Stimulated activated CD4-positive, alpha-beta T cell treated with anti-CD3 and anti-CD28 coated beads, Interleukin-15, amount 100 ng/mL, for 24 hours (primary cell): Measurements from ENCODE around the gene TCF12.

Experiments
- DNase-seq: peaks from one replicate; pipeline ENCODE4 v3.0.0-alpha.2; 2020

Gene TCF12

DNA sequence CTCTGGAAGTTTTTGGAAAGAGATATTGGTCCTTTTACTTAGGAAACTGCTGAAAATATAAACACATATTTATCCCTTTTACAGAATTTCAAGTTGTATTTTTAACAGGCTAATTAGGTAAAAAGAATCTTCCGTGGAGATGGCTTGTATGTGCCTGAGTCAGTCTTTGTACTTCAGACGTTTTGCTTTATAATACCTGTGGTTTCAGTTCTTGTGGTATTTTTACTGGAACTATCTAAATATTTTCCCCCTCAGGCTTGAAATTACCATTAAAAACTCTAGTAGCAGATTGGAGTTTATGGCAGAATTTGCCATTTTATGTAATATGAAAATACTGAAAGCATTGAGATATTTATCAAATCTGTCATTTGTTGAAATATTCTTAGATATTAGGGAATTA is 306.2 kb downstream of the TCF12 start:
- DNase-seq = no peak

DNA sequence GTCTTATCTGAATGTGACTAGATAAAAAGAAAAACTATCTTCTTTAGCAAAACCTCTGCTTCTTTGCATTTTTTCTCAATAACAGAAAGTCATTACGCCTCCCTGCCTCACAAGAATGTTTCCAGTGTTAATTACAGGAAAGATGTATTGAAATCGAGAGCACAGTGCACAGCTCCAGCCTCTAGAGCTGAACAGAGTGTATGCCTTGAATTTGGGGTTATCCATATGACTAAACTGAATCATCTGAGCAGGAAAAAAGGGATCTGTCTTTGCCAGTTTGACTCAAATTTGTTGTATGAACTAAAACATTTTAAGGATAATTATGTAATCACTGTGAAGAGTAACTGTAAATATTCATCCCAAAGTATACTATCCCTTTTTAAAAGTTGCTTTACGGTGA is 308.7 kb downstream of the TCF12 start:
- DNase-seq = no peak

DNA sequence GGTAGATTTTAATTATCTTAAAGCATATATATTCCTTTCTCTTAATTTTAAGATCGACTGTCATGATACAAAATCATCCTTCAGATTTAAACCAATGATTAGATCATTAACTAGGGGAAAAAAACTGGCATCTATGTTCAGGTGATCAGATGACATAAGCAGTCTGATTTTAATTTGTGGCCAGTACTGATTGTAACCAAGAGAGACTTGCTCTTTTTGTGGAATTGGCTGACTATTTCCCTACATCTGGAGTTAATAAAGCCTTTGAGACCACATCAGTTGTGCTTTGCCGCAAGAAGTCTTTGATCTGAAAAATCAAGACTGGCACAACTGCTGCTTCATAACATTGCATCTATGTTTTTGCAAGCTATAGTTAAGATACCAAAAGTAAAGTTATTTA is 309.5 kb downstream of the TCF12 start:
- DNase-seq = no peak

DNA sequence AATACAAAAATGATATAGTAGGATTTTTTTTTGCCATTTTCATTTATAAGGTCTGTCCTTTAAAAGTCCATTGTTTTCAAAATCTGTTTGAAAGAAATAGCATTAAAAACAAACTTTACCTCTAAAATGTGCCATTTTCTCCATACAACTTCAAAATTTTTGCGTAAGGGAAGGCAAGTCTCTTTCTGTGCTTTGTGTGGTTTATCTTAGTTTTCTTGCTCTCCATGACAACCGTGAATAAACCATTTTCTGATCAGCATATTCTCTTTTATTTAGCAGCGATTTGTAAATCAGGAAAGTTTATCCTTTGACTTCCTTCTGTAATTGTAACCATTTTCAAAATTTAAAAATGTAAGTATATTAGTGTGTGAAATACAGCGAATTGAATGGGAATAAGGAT is 310.0 kb downstream of the TCF12 start:
- DNase-seq = no peak

DNA sequence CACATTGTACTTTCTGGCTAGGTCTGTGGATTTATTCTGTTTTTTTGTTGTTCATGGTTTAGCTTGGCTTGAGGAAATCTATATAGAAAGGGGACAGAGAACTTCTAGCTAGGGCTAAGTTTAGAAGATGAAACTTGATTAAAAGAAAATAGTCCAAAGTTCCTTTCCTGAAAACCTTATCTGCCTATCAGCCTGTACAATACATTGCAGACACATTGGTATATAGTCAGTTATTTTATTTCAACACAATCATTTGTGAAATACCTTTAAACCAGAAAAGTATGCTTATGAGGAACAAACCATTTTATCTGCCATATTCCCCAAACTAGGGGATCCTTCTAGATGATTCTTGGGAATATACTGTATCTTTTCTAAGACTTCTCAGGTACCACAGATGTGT is 310.6 kb downstream of the TCF12 start:
- DNase-seq = no peak

DNA sequence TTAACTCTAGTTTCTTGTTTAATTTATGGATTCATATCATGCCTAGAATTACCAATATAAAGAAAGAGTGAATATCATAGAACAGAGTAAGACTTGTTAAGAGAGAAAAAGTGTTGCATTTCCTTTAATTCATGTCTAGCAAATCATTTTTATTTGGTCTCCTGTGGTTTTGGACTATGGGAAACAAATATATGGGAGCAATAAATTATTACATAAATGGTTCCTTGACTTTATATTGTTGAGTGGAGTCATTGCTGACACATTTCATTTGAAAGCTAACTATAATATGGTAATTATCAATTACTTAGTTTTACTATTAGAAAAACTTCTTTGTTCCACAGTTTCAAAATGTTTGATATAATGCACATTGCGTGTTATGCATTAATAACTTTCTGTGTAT is 313.1 kb downstream of the TCF12 start:
- DNase-seq = no peak

DNA sequence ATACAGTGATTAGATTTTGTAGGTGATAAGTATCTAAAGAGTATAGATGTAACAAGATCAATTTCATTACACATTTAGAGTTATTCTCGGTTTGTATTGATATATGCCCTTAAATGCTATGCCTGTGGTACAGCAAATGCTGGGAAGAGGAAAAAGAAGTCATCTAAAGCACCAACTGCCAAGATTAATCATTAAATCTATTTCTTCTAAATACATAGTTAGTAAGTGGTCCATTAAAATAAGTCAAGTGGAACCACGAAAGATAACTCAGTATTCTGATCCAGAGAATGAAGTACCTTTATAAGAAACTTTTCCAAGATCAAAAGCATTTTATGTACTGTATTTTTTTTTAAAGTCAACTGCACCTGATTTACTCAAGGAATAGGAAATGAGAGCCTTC is 315.7 kb downstream of the TCF12 start:
- no peak for DNase-seq

DNA sequence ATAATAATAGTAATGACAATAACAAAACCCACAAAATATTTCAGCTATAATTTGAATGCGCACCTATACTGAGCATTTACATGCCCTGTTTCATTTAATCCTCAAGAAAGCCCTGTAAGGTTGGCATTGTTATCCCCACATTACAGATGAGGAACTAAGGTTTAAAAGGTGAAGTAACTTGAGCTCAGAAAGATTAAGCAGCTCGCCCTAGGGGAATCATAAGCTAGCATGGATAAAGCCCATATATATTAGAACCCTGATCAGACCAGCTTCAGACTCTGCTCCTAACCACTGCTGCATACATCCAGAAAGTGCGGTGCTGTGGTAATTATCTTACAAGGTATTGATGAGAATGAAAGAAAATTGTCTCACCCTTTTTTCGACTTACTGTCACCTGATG is 316.7 kb downstream of the TCF12 start:
- DNase-seq = no peak

DNA sequence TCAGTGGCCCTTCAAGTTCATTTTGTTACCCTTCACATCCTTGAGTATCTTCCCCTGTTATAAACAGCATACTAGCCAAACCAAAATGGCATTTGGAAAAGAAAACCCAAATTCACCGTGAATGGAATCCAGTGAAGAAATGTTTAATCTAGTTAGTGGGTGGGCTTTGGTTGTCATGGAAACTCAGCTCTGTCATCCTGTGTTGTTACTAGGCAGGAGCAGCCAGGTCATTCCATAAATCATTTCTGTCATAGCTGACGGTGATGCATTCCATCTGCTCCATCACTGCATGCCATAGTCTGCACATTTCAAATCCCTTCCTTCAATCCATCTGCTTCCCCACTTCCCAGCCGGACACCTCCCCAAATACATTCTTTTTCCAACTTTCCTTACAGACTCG is 317.4 kb downstream of the TCF12 start:
- DNase-seq = no peak

DNA sequence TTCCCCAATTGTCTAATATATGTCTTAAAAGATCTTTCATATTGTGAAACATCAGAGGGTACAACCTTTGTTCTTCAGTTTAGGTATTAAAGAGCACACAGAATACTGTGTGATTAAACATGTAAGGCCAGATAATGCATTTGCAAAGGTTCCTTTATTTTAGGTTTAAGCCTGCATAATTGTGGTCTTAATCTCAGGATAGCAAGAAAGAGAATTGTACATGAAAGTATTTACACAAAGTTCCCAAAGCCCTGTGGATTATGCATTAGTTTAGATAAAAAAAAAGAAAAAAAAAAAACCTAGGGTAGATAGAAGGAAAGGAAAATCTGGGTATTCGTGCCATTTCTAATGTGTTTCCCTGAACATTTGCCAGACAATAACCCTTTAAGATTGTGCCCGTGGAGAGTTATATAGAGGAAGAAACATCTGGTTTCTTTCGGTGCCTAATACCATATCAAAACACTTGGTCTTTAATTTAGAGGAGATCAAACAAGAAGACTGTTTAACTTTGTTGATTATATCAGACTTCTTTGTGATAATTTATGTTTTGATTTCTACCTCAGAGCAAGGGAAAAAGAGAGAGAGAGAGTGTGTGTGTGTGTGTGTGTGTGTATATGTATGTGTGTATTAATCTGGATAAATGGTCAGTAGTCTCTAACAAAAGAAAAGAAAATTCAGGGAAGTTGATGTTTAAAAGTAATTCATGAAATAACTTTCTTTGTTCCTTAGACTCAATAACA is 318.3 kb downstream of the TCF12 start:
- DNase-seq = no peak

DNA sequence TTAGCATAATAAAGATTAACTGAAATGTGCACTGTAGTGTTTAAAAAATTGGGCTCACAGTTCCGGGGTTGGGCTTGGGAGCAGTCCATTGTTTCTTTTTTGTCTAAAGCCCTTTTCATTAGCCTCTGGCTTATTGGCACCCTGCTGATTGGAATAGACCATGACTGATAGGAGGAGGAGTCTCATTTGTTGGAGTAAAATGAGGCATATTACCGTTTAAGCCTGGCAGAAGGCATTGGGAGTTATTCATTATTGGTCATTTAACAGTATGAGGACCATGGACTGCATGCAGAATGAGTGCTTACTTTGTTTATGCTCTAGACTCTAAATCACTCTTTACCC is 318.8 kb downstream of the TCF12 start:
- DNase-seq = no peak

DNA sequence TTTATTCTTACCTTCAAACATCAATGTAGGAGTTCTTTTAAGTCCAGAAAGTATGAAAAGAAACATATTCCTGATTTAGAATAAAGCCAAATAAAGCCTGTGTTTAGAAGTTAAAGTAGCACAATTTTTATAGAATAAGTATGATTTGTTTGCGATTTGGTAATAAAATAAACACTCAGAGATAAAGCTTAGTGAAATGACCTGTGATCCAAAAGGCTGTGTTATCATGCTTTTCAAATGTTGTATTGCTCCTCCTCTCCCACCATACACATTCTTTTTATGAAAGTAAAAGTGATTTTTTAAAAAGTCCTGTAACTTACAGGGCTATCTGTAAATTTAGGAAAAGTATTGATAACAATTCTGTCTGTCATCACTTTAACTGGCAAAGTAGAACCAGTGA is 319.2 kb downstream of the TCF12 start:
- DNase-seq = no peak

DNA sequence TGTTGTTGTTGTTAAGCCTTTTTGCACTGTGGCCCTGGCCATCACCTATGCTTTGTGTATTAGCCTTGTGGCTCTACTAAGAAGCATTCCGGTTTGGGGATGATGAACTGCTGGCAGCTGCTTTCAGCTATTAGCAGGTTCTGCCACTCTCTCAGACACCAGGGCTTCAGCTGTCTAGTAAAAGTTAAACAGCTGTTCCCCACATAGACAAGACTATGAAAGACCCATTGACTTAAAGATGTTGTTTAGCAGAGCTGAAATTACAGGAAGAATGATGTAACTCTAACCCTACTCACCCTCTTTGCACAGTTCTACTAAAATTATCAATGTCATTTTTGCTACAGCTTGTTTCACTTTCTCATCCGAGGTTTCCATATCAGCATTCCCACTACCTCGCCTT is 326.7 kb downstream of the TCF12 start:
- no peak for DNase-seq

DNA sequence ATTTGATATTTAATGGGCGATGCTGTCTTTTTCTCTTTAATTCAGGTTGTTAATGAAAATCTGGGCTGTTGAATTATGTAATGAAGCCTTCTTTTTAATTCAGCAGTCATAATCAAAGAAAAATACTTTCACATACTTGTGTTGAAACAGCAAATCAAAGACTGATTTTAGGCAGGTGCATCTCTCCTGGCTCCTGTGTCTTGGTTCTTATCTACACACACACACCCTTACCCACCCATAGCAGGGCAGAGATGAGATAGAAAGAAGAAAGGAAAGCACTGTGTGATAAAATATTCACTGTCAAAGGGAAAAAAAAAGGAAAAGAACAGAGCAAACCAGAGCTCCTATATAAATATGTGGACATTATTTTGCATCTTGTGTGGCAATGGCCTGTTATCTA is 327.3 kb downstream of the TCF12 start:
- DNase-seq = no peak

DNA sequence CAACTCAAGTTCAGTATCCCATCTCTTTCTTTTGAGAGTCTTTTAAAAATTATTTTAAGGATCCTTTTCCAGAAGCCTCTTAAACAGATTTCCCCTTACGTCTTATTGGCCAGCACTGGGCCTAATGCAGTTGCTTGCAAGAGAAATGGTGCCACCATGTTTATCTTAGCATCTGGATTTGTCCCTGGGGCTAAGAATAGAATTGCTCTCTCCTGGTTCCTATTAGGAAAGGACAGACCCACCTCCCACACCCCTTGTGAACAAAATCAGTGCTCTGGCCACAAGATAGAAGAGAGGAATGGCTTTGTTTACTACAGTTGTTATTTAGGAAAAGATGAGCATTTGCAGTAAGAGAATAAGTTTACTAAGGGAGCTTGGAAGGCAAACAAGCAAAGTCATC is 329.6 kb downstream of the TCF12 start:
- no peak for DNase-seq

DNA sequence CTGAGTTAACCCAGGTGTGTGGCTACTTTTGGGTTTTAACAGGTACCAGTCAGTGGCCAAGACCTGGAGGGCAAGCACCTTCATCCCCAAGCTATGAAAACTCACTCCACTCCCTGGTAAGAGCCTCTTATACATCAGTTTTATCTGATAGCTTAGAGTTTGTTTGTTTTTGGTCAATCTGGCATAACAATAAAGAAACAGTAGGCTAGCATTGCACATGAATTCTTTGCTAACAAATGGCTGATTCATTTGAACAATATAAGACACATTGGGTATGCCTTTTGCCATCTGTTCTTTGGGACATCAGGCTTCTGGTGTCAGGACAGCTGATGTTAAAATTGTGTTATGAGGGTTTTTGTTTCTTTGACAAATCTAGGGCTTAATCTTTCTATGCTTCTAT is 332.9 kb downstream of the TCF12 start:
- no peak for DNase-seq

DNA sequence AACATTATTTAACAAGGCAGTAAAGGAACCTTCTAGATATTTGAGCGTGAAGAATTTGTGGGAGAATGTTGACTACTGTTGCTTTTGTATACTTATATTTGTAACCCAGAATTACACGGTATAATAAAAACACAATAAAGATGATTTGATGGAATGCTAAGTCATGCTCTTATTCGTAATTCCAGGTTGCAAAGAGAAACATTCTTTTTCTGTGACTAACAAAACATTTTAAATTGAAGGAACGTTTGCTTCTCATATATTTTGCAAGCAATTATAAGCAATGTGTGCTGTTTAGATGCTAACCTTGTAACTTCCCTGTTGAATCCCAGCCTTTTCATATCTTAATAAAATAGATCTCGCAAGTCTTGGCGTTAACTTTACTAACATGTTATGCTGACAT is 333.5 kb downstream of the TCF12 start:
- DNase-seq = no peak

DNA sequence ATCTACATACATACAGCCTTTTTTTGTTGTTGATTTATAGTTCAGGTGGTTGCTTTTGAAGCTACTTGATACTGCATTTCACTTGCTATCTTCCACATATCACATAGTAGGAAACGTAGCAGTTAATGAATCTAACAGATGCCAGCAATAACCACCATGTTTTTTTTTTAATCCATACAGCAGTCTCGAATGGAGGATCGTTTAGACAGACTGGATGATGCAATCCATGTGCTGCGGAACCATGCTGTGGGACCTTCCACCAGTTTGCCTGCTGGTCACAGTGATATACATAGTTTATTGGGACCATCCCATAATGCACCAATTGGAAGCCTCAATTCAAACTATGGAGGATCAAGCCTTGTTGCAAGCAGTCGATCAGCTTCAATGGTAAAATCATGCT is 334.6 kb downstream of the TCF12 start:
- DNase-seq = no peak

DNA sequence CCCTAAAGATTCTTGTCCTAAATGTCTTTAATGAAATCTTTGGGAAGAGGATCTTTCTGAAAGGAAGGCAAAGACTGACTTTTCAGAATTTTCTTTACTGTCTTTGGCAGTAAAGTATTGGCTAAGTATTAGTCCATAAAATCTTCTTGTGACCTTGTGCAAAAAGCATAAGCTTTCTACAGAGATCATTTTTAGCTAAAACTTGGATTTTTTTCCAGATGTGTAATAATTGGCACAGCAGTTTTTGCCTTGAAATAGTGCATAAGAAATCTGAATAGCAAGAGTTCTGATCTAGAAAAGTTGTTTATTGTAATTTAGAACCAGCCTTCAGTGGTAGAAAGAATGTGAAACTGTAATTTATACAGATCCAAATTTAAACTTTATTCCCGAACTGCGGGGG is 335.1 kb downstream of the TCF12 start:
- DNase-seq = no peak

DNA sequence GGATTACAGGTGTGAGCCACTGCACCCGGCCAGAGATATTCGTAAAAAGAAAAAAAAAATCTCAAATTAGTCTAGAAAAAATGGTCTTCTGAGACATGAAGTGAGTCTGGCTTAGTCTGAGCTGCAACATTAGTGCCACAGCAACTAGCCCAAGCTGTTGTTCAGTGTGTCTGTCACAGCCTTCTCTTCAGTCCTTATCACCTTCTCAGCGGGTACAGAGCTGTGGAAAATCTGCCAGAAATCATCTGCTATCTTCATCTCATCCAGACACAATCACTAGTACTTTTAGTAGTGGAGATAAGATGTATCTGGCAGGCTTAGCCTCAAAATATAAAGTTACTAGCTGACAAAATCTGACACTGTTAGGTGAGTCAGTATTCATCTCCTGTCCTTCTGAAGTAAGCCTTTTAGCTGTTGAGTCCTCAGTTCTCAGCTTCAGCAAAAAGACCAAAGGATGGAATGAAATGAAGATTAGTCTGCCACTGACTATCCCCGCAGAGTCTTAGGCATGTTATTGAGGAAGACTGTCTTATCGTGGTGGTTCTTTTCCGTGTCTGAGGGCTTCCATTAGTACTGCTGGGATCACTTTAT is 337.4 kb downstream of the TCF12 start:
- no peak for DNase-seq

DNA sequence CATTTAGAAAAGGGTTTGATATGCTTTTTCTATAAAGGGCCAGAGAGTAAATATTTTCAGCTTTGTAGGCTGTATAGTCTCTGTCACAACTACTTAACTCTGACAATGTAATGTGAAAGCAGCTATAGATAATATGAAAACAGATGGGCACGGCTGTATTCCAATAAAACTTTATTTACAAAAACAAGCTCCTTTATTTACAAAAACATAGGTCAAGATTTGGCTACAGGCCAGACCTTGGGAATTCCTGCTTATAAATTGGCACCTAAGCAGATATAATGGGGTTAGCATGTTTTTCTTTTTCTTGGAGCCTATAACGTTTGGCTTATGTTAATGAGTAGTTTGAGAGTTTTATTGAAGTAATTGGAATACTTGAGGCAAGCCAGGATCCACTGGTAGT is 338.5 kb downstream of the TCF12 start:
- DNase-seq = no peak

DNA sequence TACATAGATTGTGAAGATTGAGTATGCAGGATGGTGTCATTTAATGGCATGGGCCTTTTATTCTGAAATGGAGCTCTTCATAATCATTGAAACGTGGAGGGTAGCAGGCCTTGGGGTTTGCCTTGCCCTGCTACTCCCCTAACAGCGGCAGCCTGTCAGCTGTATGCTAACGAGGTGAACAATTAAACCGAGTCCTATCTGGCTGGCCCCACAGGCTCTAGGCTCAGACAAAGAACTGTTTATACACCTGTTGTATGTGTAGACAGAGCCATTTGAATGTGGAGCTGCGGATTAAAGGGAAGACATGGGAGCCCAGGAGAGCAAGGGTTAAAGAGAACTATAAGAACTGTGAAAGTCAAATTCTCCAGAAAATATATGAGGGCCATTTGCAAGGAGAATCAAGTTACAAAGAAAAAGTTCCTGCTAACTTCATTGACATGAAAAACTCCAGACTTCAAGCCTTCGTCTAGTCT is 341.2 kb downstream of the TCF12 start:
- no peak for DNase-seq

DNA sequence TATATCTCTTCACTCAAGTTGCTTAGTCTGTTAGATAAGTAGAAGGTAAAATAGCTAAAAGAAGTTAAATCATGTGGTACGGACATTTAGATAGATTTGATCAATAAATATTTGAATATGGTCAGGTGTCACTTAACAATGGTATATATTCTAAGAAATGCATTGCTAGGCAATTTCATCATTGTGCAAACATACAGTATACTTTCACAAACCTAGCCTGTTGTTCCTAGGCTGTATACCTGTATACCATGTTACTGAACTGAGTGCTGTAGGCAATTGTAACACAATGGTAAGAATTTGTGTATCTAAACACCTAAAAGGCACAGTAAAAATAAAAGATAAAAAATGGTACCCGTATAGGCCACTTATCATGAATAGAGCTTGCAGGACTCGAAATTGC is 345.1 kb downstream of the TCF12 start:
- DNase-seq = no peak

DNA sequence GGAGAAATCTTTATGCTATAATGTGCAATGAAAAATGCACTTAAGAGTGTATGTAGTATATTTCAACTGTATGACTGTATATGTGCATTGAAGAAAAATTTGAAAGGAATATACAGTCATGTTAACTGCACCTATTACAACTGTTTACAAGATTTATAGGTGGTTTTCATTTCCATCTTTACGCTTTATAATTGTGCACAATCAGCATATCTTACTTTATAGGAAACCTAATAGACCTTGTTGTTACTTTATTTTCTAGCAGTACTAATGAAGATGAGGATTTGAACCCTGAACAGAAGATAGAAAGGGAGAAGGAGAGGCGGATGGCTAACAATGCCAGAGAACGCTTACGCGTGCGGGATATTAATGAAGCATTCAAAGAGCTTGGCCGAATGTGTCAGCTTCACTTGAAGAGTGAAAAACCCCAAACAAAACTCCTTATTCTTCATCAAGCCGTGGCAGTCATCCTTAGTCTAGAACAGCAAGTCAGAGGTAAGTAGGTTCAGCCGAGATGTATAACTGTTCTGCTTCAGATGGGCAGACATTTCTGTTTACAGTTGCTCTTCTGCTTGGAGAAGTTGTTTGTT is 354.4 kb downstream of the TCF12 start:
- no peak for DNase-seq

DNA sequence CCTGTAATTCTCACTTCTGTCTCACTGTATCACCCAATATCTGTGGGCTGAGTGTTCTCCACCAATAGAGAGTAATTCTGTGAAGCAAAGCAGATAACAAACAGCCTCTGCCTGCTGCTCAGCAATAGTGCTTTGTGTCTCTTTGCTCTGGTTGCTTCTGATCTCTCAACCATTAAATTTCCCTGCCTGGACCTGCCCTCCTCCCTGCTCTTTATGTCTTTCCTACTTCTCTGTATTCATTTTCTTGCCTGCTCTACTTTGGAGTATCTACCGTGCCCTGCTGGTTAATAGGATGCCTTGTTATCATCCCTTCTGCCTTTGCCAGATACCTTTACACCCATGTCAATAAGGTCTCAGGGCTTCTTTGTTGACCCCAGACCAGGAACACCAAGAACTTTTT is 355.0 kb downstream of the TCF12 start:
- no peak for DNase-seq
